G401.6 (cell line): ENCODE data around the gene FBXO22.
A peak's percentile ranks its signal among the peaks of the same experiment; 100 is the strongest.
"Not testable (repeated sequence)": the region's sequence is repeated elsewhere in the genome, so short reads cannot be mapped to it uniquely, and the experiment has no call there.

Source experiments
- FAIRE-seq: peaks from 2 replicates; lab custom pipeline; 2012; peaks lifted over from hg19 to GRCh38; lab: Jason Lieb, UNC

The FBXO22 gene

GRCh38 chr15:75920079-75920478 lies 16.4 kb downstream of the FBXO22 start:
- no peak for FAIRE-seq

- FAIRE-seq: peak; percentile 65
Measured at GRCh38 chr15:75921732-75922703, 18.3 kb downstream of the FBXO22 start.

GRCh38 chr15:75923756-75924155 lies 20.1 kb downstream of the FBXO22 start:
- FAIRE-seq: no peak

- FAIRE-seq: no peak
Measured at GRCh38 chr15:75924576-75924975, 20.9 kb downstream of the FBXO22 start.

GRCh38 chr15:75925440-75925839 lies 21.8 kb downstream of the FBXO22 start:
- FAIRE-seq: no peak

- no peak for FAIRE-seq
Measured at GRCh38 chr15:75926931-75927330, 23.3 kb downstream of the FBXO22 start.

- FAIRE-seq: no peak
Measured at GRCh38 chr15:75927601-75928000, 23.9 kb downstream of the FBXO22 start.

- peak; percentile 67 for FAIRE-seq
Measured at GRCh38 chr15:75928680-75929608, 25.3 kb downstream of the FBXO22 start.

GRCh38 chr15:75929799-75930565 lies 26.3 kb downstream of the FBXO22 start:
- no peak for FAIRE-seq

- no peak for FAIRE-seq
Measured at GRCh38 chr15:75930866-75931265, 27.2 kb downstream of the FBXO22 start.

- no peak for FAIRE-seq
Measured at GRCh38 chr15:75942464-75942863, 38.8 kb downstream of the FBXO22 start.

GRCh38 chr15:75943246-75943645 lies 39.6 kb downstream of the FBXO22 start:
- no peak for FAIRE-seq

GRCh38 chr15:75943713-75944215 lies 40.1 kb downstream of the FBXO22 start:
- no peak for FAIRE-seq

GRCh38 chr15:75945953-75946352 lies 42.3 kb downstream of the FBXO22 start:
- no peak for FAIRE-seq

GRCh38 chr15:75947092-75947491 lies 43.4 kb downstream of the FBXO22 start:
- FAIRE-seq: no peak

GRCh38 chr15:75948761-75949296 lies 45.2 kb downstream of the FBXO22 start:
- no peak for FAIRE-seq

- FAIRE-seq: peak; percentile 62
Measured at GRCh38 chr15:75952525-75952924, 48.8 kb downstream of the FBXO22 start.

GRCh38 chr15:75955720-75956119 lies 52.0 kb downstream of the FBXO22 start:
- no peak for FAIRE-seq

GRCh38 chr15:75961331-75961730 lies 57.7 kb downstream of the FBXO22 start:
- FAIRE-seq: peak; percentile 53

- no peak for FAIRE-seq
Measured at GRCh38 chr15:75966073-75966472, 62.4 kb downstream of the FBXO22 start.

GRCh38 chr15:75976766-75977165 lies 73.1 kb downstream of the FBXO22 start:
- not testable (repeated sequence) for FAIRE-seq
